ENCODE results near the gene RCBTB2. TPM values are rescaled to one million over a fixed set of nuclear protein-coding genes. Genes with fewer than 3 reads are reported as not detected.

RCBTB2 gene
- total RNA-seq, 1 donor from 2014 or later = 1.6 TPM

DNA sequence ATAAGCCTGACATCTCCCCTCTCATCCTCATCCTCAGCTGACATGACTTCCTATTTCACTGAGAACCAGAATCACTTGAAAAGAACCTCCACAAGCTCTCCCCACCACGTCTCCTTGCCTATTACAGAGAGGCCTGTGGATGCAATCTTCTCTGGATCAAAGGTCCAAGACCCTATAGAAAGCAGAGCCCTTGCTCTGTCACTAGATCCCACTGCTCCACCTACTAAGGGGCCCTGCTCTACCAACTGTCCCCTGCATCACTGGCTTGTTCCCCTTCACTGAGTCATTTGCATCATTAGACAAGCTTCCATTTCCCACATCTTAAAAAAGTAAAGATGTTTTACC lies 40.8 kb downstream of the RCBTB2 start:
- Mint-ChIP-seq H3K9me3 (peaks cover 4% of the 10 kb centered on the region), H3K4me3 (no peak overlapping the region), H3K4me1 (peaks cover 45% of the 10 kb centered on the region), H3K27ac (no peak overlapping the region), H3K36me3 (ENCODE audit: low read depth) (peaks cover 5% of the 10 kb centered on the region), H3K27me3 (no peaks in the 10 kb centered on the region)
- DNase-seq = peak; percentile 68
- intact Hi-C loops (cut with micrococcal nuclease) = loop anchor here (1.0 to 2.0 kb wide), 3 partner anchors 13 to 71 kb away; partner anchors contain the start of gene RCBTB2

DNA sequence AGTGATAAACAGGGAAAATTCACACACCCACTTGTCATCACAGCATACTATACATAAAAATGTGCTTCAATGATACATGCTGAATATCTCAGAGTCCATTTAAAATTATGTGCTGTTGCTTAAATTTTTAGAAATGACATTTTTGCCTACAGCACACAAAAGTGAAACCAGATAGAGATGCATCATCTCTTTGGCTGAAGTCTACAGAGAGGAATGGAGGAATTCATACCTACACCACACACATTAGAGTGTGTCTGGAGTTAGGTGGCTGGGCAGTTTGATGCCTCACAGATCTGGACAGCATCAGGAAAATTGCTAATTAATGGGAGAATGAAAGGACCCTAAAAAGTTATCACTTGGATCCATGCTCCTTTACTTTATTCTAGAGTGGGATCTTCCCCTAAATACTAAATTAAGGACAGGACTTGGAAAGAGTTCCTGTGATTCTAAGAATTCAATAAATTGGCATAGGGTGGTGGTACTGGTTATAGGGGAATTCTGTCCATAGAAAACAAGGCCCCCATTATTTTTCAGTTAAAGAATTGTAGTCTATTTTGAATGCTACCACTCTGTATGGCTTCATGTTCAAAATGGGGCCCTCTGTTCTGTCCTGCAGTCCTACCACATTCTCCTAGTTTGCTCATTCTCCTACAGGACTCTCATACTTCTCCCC lies 41.3 kb downstream of the RCBTB2 start:
- intact Hi-C loops (cut with micrococcal nuclease) = loop anchor here (1.0 to 2.0 kb wide), 5 partner anchors 14 to 89 kb away; partner anchors contain the start of gene RCBTB2
- Mint-ChIP-seq H3K36me3 (ENCODE audit: low read depth) (peaks cover 8% of the 10 kb centered on the region), H3K4me1 (peaks cover 44% of the 10 kb centered on the region), H3K9me3 (peaks cover 4% of the 10 kb centered on the region), H3K27ac (no peak overlapping the region), H3K4me3 (no peak overlapping the region), H3K27me3 (no peaks in the 10 kb centered on the region)
- peak; percentile 61 for DNase-seq

DNA sequence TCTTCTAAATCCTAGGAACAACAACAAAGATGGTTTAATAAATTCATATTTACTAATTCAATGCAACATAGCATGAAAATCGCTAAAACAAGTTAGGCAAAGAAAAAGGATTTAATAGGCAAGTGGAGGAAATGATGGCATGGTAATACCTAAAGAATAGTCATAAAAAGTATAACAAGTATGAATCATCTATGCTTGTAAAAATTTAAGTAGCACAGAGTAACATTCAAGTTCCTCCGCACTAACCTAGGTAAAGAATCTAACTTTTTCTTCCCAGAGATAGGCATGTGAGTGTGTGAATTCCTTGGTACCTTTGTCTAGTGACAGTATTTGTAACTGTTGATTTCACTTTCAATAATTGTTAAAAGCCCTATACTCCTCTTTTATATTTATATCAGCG lies 42.6 kb downstream of the RCBTB2 start:
- Mint-ChIP-seq H3K4me3 (no peak overlapping the region), H3K27ac (no peak overlapping the region), H3K36me3 (ENCODE audit: low read depth) (peaks cover 15% of the 10 kb centered on the region)

DNA sequence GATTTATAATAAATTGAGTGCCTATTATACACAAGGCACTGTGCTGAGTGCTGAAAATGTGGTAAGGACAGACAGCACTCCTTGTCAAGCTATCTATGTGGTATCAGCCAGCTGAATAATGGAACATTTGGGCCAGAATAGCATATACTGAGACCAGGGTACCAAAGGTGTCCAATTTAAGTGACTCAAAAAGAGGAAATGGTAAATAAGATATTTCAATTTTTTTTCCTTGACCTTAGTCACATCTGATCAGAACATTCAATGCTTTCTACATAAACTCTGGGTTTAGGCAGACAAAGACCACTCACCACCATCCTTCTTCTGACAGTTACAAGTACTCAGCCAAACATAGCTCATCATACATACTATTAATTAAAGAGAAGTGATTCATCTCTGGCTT lies 43.2 kb downstream of the RCBTB2 start:
- Mint-ChIP-seq H3K27me3 (no peaks in the 10 kb centered on the region), H3K4me3 (no peak overlapping the region), H3K36me3 (ENCODE audit: low read depth) (peaks cover 16% of the 10 kb centered on the region), H3K4me1 (peaks cover 38% of the 10 kb centered on the region), H3K27ac (no peak overlapping the region), H3K9me3 (peaks cover 4% of the 10 kb centered on the region)
- intact Hi-C loops (cut with micrococcal nuclease) = loop anchor here (2.0 kb wide), 2 partner anchors 41 to 87 kb away; no protein-coding TSS in a partner anchor
- no peak for DNase-seq

More for the DNA sequence above, 42.6 kb downstream of the RCBTB2 start:
- intact Hi-C loops (cut with micrococcal nuclease) = loop anchor here (2.0 kb wide), 2 partner anchors 41 to 87 kb away; no protein-coding TSS in a partner anchor
- peaks cover 4% of the 10 kb centered on the region for H3K9me3 Mint-ChIP-seq
- DNase-seq = no peak
- peaks cover 38% of the 10 kb centered on the region for H3K4me1 Mint-ChIP-seq
- H3K27me3 Mint-ChIP-seq = no peaks in the 10 kb centered on the region

DNA sequence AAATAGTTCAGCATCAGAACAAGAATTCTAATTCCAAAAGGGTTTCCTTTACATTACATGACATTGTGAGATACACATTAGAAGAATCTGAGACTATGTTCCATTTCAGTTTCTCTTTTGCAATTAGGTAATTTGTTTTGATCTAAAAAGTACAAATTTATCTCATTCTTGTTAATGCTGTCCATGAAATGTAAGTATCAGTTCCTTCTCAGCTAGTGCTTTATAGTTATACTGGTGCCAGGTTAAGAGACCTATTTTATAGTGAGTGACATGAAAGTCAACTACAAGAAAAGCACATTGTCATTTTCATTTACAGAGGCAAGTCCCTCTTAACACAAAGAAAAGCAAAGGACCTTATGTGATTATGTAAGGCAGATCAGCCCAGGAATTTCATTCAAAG lies 43.9 kb downstream of the RCBTB2 start:
- intact Hi-C loops (cut with micrococcal nuclease) = no loop called here
- Mint-ChIP-seq H3K36me3 (ENCODE audit: low read depth) (peaks cover 16% of the 10 kb centered on the region), H3K27me3 (no peaks in the 10 kb centered on the region), H3K27ac (peak overlapping the region; percentile 3), H3K4me1 (peaks cover 38% of the 10 kb centered on the region), H3K9me3 (peaks cover 4% of the 10 kb centered on the region), H3K4me3 (peak overlapping the region; percentile 32)
- no peak for DNase-seq

DNA sequence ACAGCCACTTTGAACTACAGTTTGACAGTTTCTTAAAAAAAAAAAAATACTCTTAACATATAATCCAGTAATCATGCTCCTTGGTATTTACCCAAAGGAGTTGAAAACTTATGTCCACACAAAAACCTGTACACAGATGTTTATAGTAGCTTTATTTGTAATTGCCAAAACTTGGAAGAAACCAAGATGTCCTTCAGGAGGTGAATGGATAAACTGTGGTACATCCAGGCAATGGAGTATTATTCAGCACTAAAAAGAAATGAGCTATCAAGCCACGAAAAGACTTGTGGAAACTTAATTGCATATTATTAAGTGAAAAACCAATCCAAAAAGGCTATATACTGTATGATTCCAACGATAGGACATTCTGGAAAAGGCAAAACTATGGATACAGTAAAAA lies 44.9 kb downstream of the RCBTB2 start:
- no peak overlapping the region for H3K27ac Mint-ChIP-seq

DNA sequence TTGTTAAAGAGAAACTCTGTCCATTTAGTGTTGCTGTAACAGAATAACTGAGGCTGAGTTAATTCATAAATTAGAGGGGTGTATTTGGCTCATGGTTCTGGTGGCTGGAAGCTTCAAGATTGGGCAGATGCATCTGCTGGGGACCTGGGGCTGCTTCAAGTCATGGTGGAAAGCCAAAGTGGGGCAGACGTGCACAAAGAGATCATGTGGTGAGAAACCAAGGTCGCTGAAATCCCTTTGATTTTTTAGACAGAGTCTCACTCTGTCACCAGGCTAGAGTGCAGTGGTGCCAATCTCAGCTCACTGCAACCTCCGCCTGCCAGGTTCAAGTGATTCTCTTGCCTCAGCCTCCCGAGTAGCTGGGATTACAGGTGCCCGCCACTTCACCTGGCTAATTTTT lies 46.0 kb downstream of the RCBTB2 start:
- Mint-ChIP-seq H3K27me3 (no peaks in the 10 kb centered on the region), H3K9me3 (peaks cover 4% of the 10 kb centered on the region), H3K4me1 (peaks cover 38% of the 10 kb centered on the region), H3K36me3 (ENCODE audit: low read depth) (peaks cover 29% of the 10 kb centered on the region), H3K27ac (no peak overlapping the region), H3K4me3 (no peak overlapping the region)
- no peak for DNase-seq
- intact Hi-C loops (cut with micrococcal nuclease) = no loop called here

More for the DNA sequence above, 44.9 kb downstream of the RCBTB2 start:
- no peaks in the 10 kb centered on the region for H3K27me3 Mint-ChIP-seq
- peaks cover 38% of the 10 kb centered on the region for H3K4me1 Mint-ChIP-seq
- intact Hi-C loops (cut with micrococcal nuclease) = no loop called here
- no peak for DNase-seq
- H3K9me3 Mint-ChIP-seq = peaks cover 4% of the 10 kb centered on the region
- H3K36me3 Mint-ChIP-seq (ENCODE audit: low read depth) = peaks cover 20% of the 10 kb centered on the region
- no peak overlapping the region for H3K4me3 Mint-ChIP-seq

DNA sequence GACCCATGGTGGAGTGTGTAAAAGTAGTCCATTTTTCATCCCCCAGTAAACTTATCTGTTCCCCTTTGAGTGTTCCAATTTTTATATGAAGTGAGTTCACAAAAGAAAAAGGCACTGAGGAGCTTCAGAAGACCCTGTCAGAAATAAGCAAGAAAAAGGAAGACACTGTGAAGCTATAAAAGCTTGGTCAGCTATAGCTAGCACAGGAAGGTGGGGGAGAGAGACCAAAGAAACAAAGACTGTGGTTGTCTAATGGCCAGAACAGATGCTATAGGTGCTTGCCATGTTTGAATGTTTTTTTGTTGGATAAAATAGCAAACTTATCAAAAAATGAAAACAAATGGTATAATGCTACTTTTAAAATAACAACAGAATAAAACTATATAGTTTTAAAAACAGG lies 46.5 kb downstream of the RCBTB2 start:
- Mint-ChIP-seq H3K27ac (no peak overlapping the region), H3K9me3 (peaks cover 4% of the 10 kb centered on the region), H3K4me3 (no peak overlapping the region), H3K4me1 (peaks cover 36% of the 10 kb centered on the region), H3K27me3 (no peaks in the 10 kb centered on the region), H3K36me3 (ENCODE audit: low read depth) (peaks cover 29% of the 10 kb centered on the region)
- no peak for DNase-seq
- intact Hi-C loops (cut with micrococcal nuclease) = no loop called here

DNA sequence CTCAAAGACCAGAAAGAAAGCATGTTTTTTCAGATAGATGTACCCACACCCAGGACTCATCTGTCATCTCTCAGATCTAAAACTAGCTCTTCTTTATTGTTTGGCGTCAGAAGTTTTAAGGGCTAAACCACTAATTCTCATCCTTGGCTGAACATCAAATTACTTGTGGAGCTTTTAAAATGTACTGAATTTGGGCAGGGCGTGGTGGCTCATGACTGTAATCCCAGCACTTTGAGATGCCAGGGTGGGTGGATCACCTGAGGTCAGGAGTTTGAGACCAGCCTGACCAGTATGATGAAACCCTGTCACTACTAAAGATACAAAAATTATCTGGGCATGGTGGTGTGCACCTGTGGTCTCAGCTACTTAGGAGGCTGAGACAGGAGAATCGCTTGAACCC lies 47.4 kb downstream of the RCBTB2 start:
- Mint-ChIP-seq H3K4me3 (no peak overlapping the region), H3K36me3 (ENCODE audit: low read depth) (peaks cover 29% of the 10 kb centered on the region), H3K4me1 (peaks cover 27% of the 10 kb centered on the region), H3K27ac (no peak overlapping the region), H3K9me3 (peaks cover 4% of the 10 kb centered on the region), H3K27me3 (no peaks in the 10 kb centered on the region)
- no peak for DNase-seq
- intact Hi-C loops (cut with micrococcal nuclease) = no loop called here

DNA sequence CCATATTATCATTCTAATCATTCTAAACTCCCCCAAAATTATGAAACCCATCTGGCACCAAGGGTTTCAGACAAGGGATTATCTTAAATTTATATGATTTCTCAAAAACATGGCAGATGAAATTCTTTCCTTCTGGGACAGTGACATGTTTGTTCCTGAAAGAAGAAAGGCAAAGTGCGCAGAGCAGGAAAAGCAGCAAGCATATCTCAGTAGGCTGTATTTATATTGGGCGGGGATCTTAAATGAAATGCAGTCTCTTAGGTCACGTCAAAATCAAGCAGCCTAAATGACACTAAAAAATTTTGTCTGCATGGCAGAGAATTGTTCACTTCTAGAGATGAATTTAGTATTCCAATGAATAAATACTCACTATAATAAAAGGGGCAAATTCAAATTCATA lies 49.3 kb downstream of the RCBTB2 start:
- H3K9me3 Mint-ChIP-seq = peaks cover 4% of the 10 kb centered on the region
- H3K36me3 Mint-ChIP-seq (ENCODE audit: low read depth) = peaks cover 36% of the 10 kb centered on the region
- DNase-seq = no peak
- H3K27me3 Mint-ChIP-seq = no peaks in the 10 kb centered on the region
- peaks cover 12% of the 10 kb centered on the region for H3K4me1 Mint-ChIP-seq
- no peak overlapping the region for H3K4me3 Mint-ChIP-seq
- intact Hi-C loops (cut with micrococcal nuclease) = no loop called here
- H3K27ac Mint-ChIP-seq = no peak overlapping the region

DNA sequence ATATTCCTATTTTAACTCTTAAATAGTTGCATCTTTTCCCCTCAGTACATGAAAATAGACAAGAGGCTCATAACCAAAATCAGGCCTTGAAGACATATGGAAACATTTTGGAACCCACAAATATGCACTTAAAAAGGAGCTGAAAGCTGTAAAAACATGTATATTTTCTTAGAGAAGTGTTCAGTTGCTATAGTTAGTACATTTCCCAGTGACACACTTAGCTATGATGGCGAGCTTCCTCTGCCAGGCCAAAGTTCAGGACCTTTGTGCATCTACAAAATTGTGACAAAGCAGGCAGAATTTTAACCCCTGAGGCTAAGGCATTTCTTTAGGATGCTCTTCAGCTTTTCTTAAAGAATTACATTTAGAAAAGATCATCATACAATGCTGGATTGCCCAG lies 54.5 kb downstream of the RCBTB2 start:
- Mint-ChIP-seq H3K36me3 (ENCODE audit: low read depth) (peaks cover 42% of the 10 kb centered on the region), H3K4me3 (no peak overlapping the region), H3K9me3 (peaks cover 6% of the 10 kb centered on the region), H3K27ac (no peak overlapping the region), H3K4me1 (peaks cover 2% of the 10 kb centered on the region), H3K27me3 (no peaks in the 10 kb centered on the region)
- no peak for DNase-seq
- intact Hi-C loops (cut with micrococcal nuclease) = no loop called here

DNA sequence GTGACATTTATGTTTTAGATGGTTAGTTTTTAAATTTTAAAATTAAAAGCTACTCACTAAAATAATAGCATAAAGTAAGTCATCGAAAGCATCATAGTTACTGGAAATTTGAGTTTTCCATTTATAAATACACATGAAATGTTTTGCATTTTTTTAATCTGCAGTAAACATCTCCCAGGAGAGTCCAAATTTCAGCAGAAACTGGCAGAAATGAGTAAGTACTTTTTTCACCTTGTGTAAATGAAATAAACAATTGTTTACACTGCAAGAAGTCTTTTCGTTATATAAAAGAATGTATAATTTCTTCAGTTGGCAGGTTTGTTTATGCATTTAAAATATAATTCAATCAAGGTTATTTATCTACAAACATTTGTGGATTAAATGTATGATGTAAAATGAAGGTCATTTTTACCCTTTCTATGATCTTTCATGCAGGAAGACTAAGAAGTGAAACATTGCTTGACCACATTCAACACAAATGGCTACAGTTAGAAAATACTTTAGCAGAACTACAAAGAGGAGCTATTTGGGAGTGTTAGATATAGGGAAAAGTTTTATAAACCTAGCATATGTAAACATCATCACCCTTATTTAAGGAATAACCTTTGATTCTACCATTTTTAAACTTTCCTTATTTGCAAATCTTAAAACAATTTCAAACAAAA lies 55.6 kb downstream of the RCBTB2 start:
- Mint-ChIP-seq H3K4me3 (no peak overlapping the region), H3K9me3 (peaks cover 6% of the 10 kb centered on the region), H3K27me3 (no peaks in the 10 kb centered on the region), H3K36me3 (ENCODE audit: low read depth) (peaks cover 41% of the 10 kb centered on the region), H3K27ac (no peak overlapping the region), H3K4me1 (peaks cover 2% of the 10 kb centered on the region)
- intact Hi-C loops (cut with micrococcal nuclease) = no loop called here
- no peak for DNase-seq

DNA sequence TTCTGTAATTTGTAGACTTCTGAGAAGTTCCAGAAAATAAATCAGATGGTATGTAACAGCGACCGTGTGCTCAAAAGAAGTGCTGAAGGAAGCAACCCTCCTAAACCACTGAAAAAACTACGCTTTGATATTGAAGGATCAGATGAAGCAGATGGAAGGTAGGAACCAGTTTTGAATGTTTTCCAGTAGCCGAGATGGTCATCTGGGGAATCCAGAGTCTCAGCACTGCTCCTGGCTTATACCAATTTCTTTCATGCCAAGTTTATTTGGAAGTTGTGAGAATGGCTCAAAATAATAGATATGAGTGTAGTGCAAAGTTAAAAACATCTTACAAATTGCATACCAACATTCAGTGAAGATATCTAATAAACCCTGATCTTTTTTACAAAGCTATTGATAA lies 56.2 kb downstream of the RCBTB2 start:
- H3K4me1 Mint-ChIP-seq = peaks cover 2% of the 10 kb centered on the region
- intact Hi-C loops (cut with micrococcal nuclease) = no loop called here

DNA sequence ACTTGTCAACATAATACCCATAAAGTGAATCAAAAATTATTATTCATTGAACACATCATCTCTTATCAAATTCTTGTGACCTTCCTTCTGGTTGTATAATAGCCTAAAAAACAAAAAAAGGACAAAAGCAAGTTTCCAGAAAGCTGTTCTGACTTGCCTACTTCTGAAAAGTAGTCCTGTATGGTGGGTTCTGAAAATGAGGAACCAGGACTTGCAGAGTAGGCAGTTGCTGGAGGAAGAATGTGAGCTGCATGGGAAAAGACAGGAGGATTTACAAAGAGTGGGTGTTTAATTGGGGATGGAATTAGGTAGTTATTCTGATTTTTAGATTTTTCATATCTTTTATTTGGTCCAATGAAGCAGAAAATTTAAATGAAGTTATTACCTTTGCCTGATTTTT lies 56.7 kb downstream of the RCBTB2 start:
- no peaks in the 10 kb centered on the region for H3K27me3 Mint-ChIP-seq
- no peak overlapping the region for H3K27ac Mint-ChIP-seq
- intact Hi-C loops (cut with micrococcal nuclease) = no loop called here
- peaks cover 2% of the 10 kb centered on the region for H3K4me1 Mint-ChIP-seq
- no peak for DNase-seq
- H3K9me3 Mint-ChIP-seq = peaks cover 10% of the 10 kb centered on the region
- H3K36me3 Mint-ChIP-seq (ENCODE audit: low read depth) = peaks cover 41% of the 10 kb centered on the region
- H3K4me3 Mint-ChIP-seq = no peak overlapping the region

More for the DNA sequence above, 56.2 kb downstream of the RCBTB2 start:
- no peak for DNase-seq
- Mint-ChIP-seq H3K4me3 (no peak overlapping the region), H3K9me3 (peaks cover 8% of the 10 kb centered on the region), H3K27ac (no peak overlapping the region), H3K27me3 (no peaks in the 10 kb centered on the region), H3K36me3 (ENCODE audit: low read depth) (peaks cover 39% of the 10 kb centered on the region)

Data from activated CD4-positive, alpha-beta T cell treated with anti-CD3 and anti-CD28 coated beads, Interleukin-2, amount 10 ng/mL, durations not matched to agents 24 days and 14 days (primary cell).